Stimulated activated CD4-positive, alpha-beta T cell treated with anti-CD3 and anti-CD28 coated beads, Interleukin-2, amount 100 ng/mL, for 4 hours (primary cell): ENCODE results near the gene NAIF1.
"Not testable (repeated sequence)": the region's sequence is repeated elsewhere in the genome, so short reads cannot be mapped to it uniquely, and the experiment has no call there.

Experiments used
- DNase-seq: peaks from one replicate; pipeline ENCODE4 v3.0.0-alpha.2; 2020; ENCODE audit warnings: low read depth

The NAIF1 gene

GRCh38 chr9:128061275-128061960 lies 5.7 kb downstream of the NAIF1 start:
- no peak for DNase-seq

- DNase-seq, result no peak
Measured at GRCh38 chr9:128059365-128059983, 7.6 kb downstream of the NAIF1 start.

DNA sequence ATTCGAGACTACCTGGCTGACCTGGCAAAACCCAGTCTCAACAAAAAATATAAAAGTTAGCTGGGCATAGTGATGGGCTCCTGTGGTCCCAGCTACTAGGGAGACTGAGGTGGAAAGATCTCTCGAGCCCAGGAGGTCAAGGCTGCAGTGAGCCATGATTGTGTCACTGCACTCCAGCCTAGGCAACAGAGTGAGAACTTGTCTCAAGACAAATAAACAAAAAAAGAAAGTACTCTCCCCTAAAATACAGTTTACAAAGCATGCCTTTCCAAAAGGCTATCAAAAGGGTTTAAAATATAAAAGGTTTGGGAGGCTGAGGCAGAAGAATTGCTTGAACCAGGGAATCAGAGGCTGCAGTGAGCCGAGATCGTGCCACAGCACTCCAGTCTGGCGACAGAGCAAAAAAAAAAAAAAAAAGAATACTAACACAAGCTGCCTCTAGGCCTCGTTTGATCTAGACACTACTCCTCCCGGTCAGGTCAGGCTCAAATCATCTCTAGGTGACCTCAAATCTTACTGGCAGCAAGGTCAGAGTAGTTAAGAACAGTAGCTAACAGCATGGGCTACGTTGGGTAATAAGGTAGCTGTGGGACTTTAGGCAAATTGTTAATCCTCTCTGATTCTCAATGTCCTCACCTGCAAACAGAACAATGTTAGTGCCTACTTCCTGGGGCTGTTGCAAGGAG lies 9.3 kb downstream of the NAIF1 start:
- DNase-seq, result no peak

- no peak for DNase-seq
Measured at GRCh38 chr9:128056887-128057723, 10.0 kb downstream of the NAIF1 start.

- no peak for DNase-seq
Measured at GRCh38 chr9:128056086-128056485, 11.0 kb downstream of the NAIF1 start.

- DNase-seq, result no peak
Measured at GRCh38 chr9:128055344-128056040, 11.6 kb downstream of the NAIF1 start.

GRCh38 chr9:128054087-128054486 lies 13.0 kb downstream of the NAIF1 start:
- no peak for DNase-seq

- no peak for DNase-seq
Measured at GRCh38 chr9:128053560-128053959, 13.6 kb downstream of the NAIF1 start.

- DNase-seq, result no peak
Measured at GRCh38 chr9:128051932-128052709, 15.0 kb downstream of the NAIF1 start.

DNA sequence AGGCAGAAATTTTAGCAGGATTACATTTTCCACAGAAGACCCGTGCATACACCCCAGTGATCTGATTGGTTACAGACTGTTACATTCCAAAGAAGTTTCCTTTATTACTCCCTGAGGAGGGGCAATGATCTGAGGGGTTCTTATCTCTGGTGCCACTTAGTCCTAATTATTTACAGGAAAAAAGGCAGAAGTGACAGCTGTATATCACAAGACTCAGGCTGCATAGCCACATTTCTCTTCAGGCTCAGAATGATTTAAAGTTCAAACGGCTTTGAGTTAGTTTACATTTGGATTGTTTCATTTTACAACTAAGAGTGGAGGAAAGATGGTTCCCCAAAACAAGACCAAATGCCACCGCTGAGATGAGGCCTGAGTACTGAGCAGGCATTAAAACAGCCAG lies 17.3 kb downstream of the NAIF1 start:
- no peak for DNase-seq

- DNase-seq, result no peak
Measured at GRCh38 chr9:128048663-128049062, 18.5 kb downstream of the NAIF1 start.

DNA sequence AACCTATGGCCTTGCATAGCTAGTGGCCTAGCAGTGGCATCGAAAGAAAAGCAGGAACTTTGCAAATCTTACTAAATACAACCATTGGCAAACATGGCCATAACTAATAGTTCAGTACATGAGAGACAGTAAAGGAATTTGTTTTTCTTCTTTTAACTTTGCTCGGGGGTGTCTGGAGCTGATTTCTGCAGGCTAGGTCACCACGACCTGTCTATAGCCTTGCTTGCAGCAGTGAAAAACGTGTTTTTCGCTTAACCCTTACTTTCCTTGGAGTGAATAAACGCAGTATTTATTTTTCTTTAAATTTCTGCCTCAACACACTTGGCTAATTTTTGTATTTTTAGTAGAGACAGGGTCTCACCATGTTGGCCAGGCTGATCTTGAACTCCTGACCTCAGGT lies 19.9 kb downstream of the NAIF1 start:
- no peak for DNase-seq

DNA sequence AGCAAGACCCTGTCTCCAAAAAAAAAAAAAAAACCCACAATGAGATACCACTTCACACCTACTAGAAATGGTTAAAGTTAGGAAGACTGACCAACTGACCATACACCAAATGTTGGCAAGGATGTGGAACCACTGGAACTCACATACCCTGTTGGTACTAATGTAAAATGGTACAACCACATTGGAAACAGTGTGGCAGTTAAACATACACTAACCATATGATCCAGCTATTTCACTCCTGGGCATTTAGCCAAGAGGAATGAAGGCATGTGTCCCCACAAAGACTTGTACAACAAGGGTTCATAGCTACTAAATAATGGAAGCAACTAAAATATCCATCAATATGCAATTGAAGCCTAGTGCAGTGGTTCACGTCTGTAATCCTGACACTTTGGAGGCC lies 21.3 kb downstream of the NAIF1 start:
- no peak for DNase-seq

DNA sequence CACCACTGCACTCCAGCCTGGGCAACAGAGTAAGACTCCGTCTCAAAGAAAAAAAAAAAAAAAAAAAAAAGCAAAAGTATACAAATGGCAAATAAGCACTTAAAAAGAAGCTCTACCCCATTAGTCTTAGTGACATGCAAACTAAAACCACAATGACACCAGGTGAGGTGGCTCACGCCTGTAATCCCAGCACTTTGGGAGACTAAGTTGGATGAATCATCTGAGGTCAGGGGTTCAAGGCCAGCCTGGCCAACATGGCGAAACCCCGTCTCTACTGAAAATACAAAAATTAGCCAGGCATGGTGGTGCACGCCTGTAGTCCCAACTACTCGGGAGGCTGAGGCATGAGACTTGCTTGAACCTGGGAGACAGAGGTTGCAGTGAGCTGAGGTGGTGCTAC lies 21.7 kb downstream of the NAIF1 start:
- not testable (repeated sequence) for DNase-seq

GRCh38 chr9:128043467-128043868 lies 23.7 kb downstream of the NAIF1 start:
- DNase-seq, result no peak

DNA sequence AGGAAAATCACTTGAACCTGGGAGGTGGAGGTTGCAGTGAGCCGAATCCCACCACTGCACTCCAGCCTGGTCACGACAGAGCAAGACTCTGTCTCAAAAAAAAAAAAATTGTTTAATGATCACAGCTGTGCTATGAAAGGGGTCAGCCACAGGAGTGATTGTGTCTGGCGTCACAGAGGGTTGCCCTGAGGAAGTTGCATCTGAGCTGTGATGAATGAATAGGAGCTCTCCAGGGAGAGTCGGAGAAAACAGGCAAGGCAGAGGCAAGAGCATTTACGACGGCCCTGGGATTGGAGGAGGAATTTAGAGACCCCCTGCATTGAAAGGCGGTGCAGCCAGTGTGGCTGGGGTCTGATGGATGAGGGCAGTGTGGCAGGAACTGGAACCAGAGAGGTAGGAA lies 25.1 kb downstream of the NAIF1 start:
- DNase-seq, result no peak

- DNase-seq, result not testable (repeated sequence)
Measured at GRCh38 chr9:128040783-128041182, 26.3 kb downstream of the NAIF1 start.

DNA sequence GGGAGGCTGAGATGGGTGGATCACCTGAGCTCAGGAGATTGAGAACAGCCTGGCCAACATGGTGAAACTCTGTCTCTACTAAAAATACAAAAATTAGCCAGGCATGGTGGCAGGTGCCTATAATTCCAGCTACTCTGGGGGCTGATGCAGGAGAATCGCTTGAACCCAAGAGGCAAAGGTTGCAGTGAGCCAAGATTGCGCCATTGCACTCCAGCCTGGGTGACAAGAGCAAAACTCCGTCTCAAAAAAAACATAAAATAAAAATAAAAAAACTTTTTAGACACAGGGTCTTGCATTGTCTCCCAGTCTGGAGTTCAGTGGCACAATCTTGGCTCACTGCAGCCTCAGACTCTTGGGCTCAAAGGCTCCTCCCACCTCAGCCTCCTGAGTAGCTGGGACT lies 30.6 kb downstream of the NAIF1 start:
- not testable (repeated sequence) for DNase-seq

GRCh38 chr9:128034821-128035652 lies 32.1 kb downstream of the NAIF1 start:
- peak; percentile 56 for DNase-seq

DNA sequence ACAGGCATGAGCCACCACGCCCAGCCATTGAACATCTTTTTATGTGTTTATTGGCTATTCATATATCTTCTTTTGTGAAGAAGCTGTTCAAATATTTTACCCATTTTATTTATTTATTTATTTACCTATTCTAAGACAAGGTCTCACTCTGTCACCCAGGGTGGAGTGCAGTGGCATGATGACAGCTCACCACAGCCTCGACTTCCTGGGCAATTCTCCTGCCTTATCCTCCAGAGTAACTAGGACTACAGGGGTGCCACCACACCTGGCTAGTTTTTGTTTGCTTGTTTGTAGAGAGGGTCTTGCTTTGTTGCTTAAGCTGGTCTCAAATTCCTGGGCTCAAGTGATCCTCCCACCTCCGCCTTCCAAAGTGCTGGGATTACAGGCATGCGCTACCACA lies 33.5 kb downstream of the NAIF1 start:
- no peak for DNase-seq
